MG63 (cell line): ENCODE data around the gene CLEC1B. TPM values are rescaled to one million over a fixed set of nuclear protein-coding genes. Genes with fewer than 3 reads are reported as not detected.
"Not testable (repeated sequence)": the region's sequence is repeated elsewhere in the genome, so short reads cannot be mapped to it uniquely, and the experiment has no call there.

ENCODE experiments used
- DNase-seq: peaks from one replicate; pipeline ENCODE4 v3.0.0-alpha.2; 2020
- H3K27me3 ChIP-seq: fragments of 250-450 bp; sonication (Bioruptor Pico); 2 replicates; pipeline ENCODE4 v1.5.1; 2020; ENCODE audit warnings: mild to moderate bottlenecking, moderate library complexity
- H3K36me3 ChIP-seq: fragments of 250-450 bp; sonication (Bioruptor Pico); 2 replicates; pipeline ENCODE4 v1.5.1; 2020; ENCODE audit warnings: mild to moderate bottlenecking, moderate library complexity
- H3K4me3 ChIP-seq: fragments of 250-450 bp; sonication (Bioruptor Pico); 2 replicates; pipeline ENCODE4 v1.5.1; 2020; ENCODE audit warnings: mild to moderate bottlenecking, moderate library complexity
- H3K9me3 ChIP-seq: fragments of 250-450 bp; sonication (Bioruptor Pico); 2 replicates; pipeline ENCODE4 v1.5.1; 2020; ENCODE audit warnings: mild to moderate bottlenecking, moderate library complexity
- total RNA-seq: library from RNA; depleted of rRNA; stranded (reverse); fragments of >200 nt; shearing (Covaris generic); gene quantifications from 2 replicates; pipeline ENCODE4 v1.2.3, GENCODE V29; 2014; ENCODE audit warnings: low replicate concordance

The CLEC1B gene
- total RNA-seq, 1 experiment from 2014 or later = not detected

- H3K9me3 ChIP-seq = no peaks in the 10 kb centered on the region
- H3K27me3 ChIP-seq = peaks cover 6% of the 10 kb centered on the region; the same call in 1 of the 2 replicates
- no peak for DNase-seq
- H3K4me3 ChIP-seq = no peak overlapping the region
- H3K36me3 ChIP-seq = no peaks in the 10 kb centered on the region
Observed at GRCh38 chr12:9992296-9992695, 6.6 kb downstream of the CLEC1B start.

GRCh38 chr12:9991876-9992275 is 7.0 kb downstream of the CLEC1B start:
- Histone ChIP-seq H3K9me3 (no peaks in the 10 kb centered on the region), H3K4me3 (no peak overlapping the region), H3K27me3 (peaks cover 6% of the 10 kb centered on the region; the same call in 1 of the 2 replicates), H3K36me3 (no peaks in the 10 kb centered on the region)
- DNase-seq = no peak

GRCh38 chr12:9980126-9980525 is 18.8 kb downstream of the CLEC1B start:
- DNase-seq = no peak
- Histone ChIP-seq H3K9me3 (no peaks in the 10 kb centered on the region), H3K36me3 (no peaks in the 10 kb centered on the region), H3K4me3 (no peak overlapping the region), H3K27me3 (no peaks in the 10 kb centered on the region; the same call in 1 of the 2 replicates)

GRCh38 chr12:9977916-9978315 is 21.0 kb downstream of the CLEC1B start:
- Histone ChIP-seq H3K4me3 (no peak overlapping the region), H3K9me3 (no peaks in the 10 kb centered on the region), H3K27me3 (no peaks in the 10 kb centered on the region; the same call in 1 of the 2 replicates), H3K36me3 (no peaks in the 10 kb centered on the region)
- no peak for DNase-seq

GRCh38 chr12:9976626-9977025 is 22.3 kb downstream of the CLEC1B start:
- not testable (repeated sequence) for H3K27me3 ChIP-seq, H3K36me3 ChIP-seq, DNase-seq, H3K9me3 ChIP-seq, H3K4me3 ChIP-seq

GRCh38 chr12:9975614-9976013 is 23.3 kb downstream of the CLEC1B start:
- no peak for DNase-seq
- no peaks in the 10 kb centered on the region for H3K27me3 ChIP-seq
- no peaks in the 10 kb centered on the region for H3K36me3 ChIP-seq
- no peaks in the 10 kb centered on the region for H3K9me3 ChIP-seq
- H3K4me3 ChIP-seq = no peak overlapping the region

GRCh38 chr12:9974731-9975130 is 24.2 kb downstream of the CLEC1B start:
- not testable (repeated sequence) for H3K27me3 ChIP-seq, H3K36me3 ChIP-seq, H3K9me3 ChIP-seq, DNase-seq, H3K4me3 ChIP-seq

- no peaks in the 10 kb centered on the region for H3K36me3 ChIP-seq
- no peaks in the 10 kb centered on the region for H3K9me3 ChIP-seq
- no peaks in the 10 kb centered on the region for H3K27me3 ChIP-seq
- no peak overlapping the region for H3K4me3 ChIP-seq
- DNase-seq = no peak
Observed at GRCh38 chr12:9973949-9974348, 25.0 kb downstream of the CLEC1B start.

- no peak within 1 kb of the TSS for H3K4me3 ChIP-seq
- H3K36me3 ChIP-seq = no peaks in the 10 kb centered on the region
- H3K9me3 ChIP-seq = no peaks in the 10 kb centered on the region
- no peak for DNase-seq
- H3K27me3 ChIP-seq = no peaks in the 10 kb centered on the region
Observed at GRCh38 chr12:9971181-9971580, 27.7 kb downstream of the CLEC1B start, which contains the start of gene CLEC12A. Gene CLEC12A (plus strand): TSS chr12:9971409. CDS start chr12:9971597, 188 bp downstream.

- Histone ChIP-seq H3K27me3 (no peaks in the 10 kb centered on the region), H3K36me3 (no peaks in the 10 kb centered on the region), H3K9me3 (no peaks in the 10 kb centered on the region), H3K4me3 (no peak overlapping the region)
- no peak for DNase-seq
Observed at GRCh38 chr12:9969673-9970072, 29.2 kb downstream of the CLEC1B start.

GRCh38 chr12:9961901-9962300 is 37.0 kb downstream of the CLEC1B start:
- Histone ChIP-seq H3K4me3 (no peak overlapping the region), H3K9me3 (no peaks in the 10 kb centered on the region), H3K27me3 (no peaks in the 10 kb centered on the region), H3K36me3 (no peaks in the 10 kb centered on the region)
- DNase-seq = no peak

- no peaks in the 10 kb centered on the region for H3K27me3 ChIP-seq
- no peak for DNase-seq
- H3K9me3 ChIP-seq = no peaks in the 10 kb centered on the region
Observed at GRCh38 chr12:9961106-9961505, 37.8 kb downstream of the CLEC1B start.

GRCh38 chr12:9960590-9960989 is 38.3 kb downstream of the CLEC1B start:
- no peak for DNase-seq

More at GRCh38 chr12:9961106-9961505, 37.8 kb downstream of the CLEC1B start:
- Histone ChIP-seq H3K4me3 (no peak overlapping the region), H3K36me3 (no peaks in the 10 kb centered on the region)

GRCh38 chr12:9957834-9958233 is 41.1 kb downstream of the CLEC1B start:
- no peaks in the 10 kb centered on the region for H3K36me3 ChIP-seq
- DNase-seq = no peak
- no peak overlapping the region for H3K4me3 ChIP-seq
- no peaks in the 10 kb centered on the region for H3K9me3 ChIP-seq
- no peaks in the 10 kb centered on the region for H3K27me3 ChIP-seq

More at GRCh38 chr12:9960590-9960989, 38.3 kb downstream of the CLEC1B start:
- Histone ChIP-seq H3K27me3 (no peaks in the 10 kb centered on the region), H3K9me3 (no peaks in the 10 kb centered on the region), H3K36me3 (no peaks in the 10 kb centered on the region), H3K4me3 (no peak overlapping the region)

GRCh38 chr12:9952954-9953729 is 45.8 kb downstream of the CLEC1B start:
- not testable (repeated sequence) for DNase-seq, H3K9me3 ChIP-seq, H3K4me3 ChIP-seq, H3K36me3 ChIP-seq, H3K27me3 ChIP-seq

GRCh38 chr12:9951026-9951675 is 47.8 kb downstream of the CLEC1B start:
- H3K36me3 ChIP-seq = no peaks in the 10 kb centered on the region
- H3K27me3 ChIP-seq = peaks cover 2% of the 10 kb centered on the region; the same call in 1 of the 2 replicates
- no peak for DNase-seq
- no peaks in the 10 kb centered on the region for H3K9me3 ChIP-seq
- H3K4me3 ChIP-seq = no peak overlapping the region

GRCh38 chr12:9948606-9949296 is 50.2 kb downstream of the CLEC1B start:
- Histone ChIP-seq H3K4me3 (no peak overlapping the region), H3K9me3 (no peaks in the 10 kb centered on the region), H3K27me3 (peaks cover 2% of the 10 kb centered on the region; the same call in 1 of the 2 replicates), H3K36me3 (no peaks in the 10 kb centered on the region)
- DNase-seq = no peak
